ENCODE measurements around the gene MYL1.

The MYL1 gene

GRCh38 chr2:210271300-210271699 lies 43.7 kb downstream of the MYL1 start:
- H3K18ac ChIP-seq (ENCODE audit: low read length), result no peak overlapping the region
- H2BK12ac ChIP-seq (ENCODE audit: low read length), result no peak overlapping the region
- no peak overlapping the region for H4K8ac ChIP-seq (ENCODE audit: low read depth, low read length)

GRCh38 chr2:210269148-210269547 lies 45.8 kb downstream of the MYL1 start:
- H2AFZ ChIP-seq (ENCODE audit: insufficient read depth, low read length, poor library complexity), result no peak overlapping the region
- H4K8ac ChIP-seq (ENCODE audit: low read depth, low read length), result no peak overlapping the region
- H3K79me1 ChIP-seq (ENCODE audit: low read length), result no peaks in the 10 kb centered on the region
- no peak overlapping the region for H2BK12ac ChIP-seq (ENCODE audit: low read length)
- H3K4me2 ChIP-seq (ENCODE audit: low read length), result no peak overlapping the region
- H3K4me1 ChIP-seq (ENCODE audit: control insufficient read depth in 1 of 2, insufficient read depth in 2 of 2, low read length in 2 of 2), result no peaks in the 10 kb centered on the region
- no peak overlapping the region for H3K23ac ChIP-seq (ENCODE audit: low read length)
- H3K4me3 ChIP-seq (ENCODE audit: low read depth, low read length), result no peak overlapping the region
- H3K9ac ChIP-seq (ENCODE audit: low read length), result no peak overlapping the region
- H3K9me3 ChIP-seq (ENCODE audit: insufficient read depth, low read depth, low read length), result no peaks in the 10 kb centered on the region
- no CpG with 5 or more reads among the region's 3 CpGs for WGBS (ENCODE audit: extremely low coverage, insufficient coverage, insufficient read length)
- no peak overlapping the region for H2BK5ac ChIP-seq (ENCODE audit: low read depth, low read length, poor library complexity)
- no peak overlapping the region for H4K91ac ChIP-seq (ENCODE audit: low read depth, low read length)
- H3K18ac ChIP-seq (ENCODE audit: low read length), result no peak overlapping the region
- H3K36me3 ChIP-seq (ENCODE audit: control insufficient read depth in 1 of 2, insufficient read depth in 2 of 2, low read length in 2 of 2), result no peaks in the 10 kb centered on the region
- no peaks in the 10 kb centered on the region for H3K79me2 ChIP-seq (ENCODE audit: control insufficient read depth, insufficient read depth, low read length, poor library complexity)
- DNase-seq, result no peak
- H4K12ac ChIP-seq (ENCODE audit: low read depth, low read length), result no peak overlapping the region
- no peak overlapping the region for H3K27ac ChIP-seq (ENCODE audit: low read depth, low read length)
- no peak overlapping the region for H2BK120ac ChIP-seq (ENCODE audit: insufficient read depth, low read length, poor library complexity)
- H2AK5ac ChIP-seq (ENCODE audit: low read length), result no peak overlapping the region
- H3K4ac ChIP-seq (ENCODE audit: low read depth, low read length), result no peak overlapping the region
- H3K27me3 ChIP-seq (ENCODE audit: insufficient read depth, low read length), result no peaks in the 10 kb centered on the region
- no peak overlapping the region for H3K14ac ChIP-seq (ENCODE audit: low read length)

More at GRCh38 chr2:210271300-210271699, 43.7 kb downstream of the MYL1 start:
- Histone ChIP-seq H3K9me3 (ENCODE audit: insufficient read depth, low read depth, low read length) (no peaks in the 10 kb centered on the region), H2BK5ac (ENCODE audit: low read depth, low read length, poor library complexity) (no peak overlapping the region), H3K9ac (ENCODE audit: low read length) (no peak overlapping the region), H3K4me1 (ENCODE audit: control insufficient read depth in 1 of 2, insufficient read depth in 2 of 2, low read length in 2 of 2) (no peaks in the 10 kb centered on the region), H3K27ac (ENCODE audit: low read depth, low read length) (no peak overlapping the region), H3K4ac (ENCODE audit: low read depth, low read length) (no peak overlapping the region), H3K14ac (ENCODE audit: low read length) (no peak overlapping the region), H2BK120ac (ENCODE audit: insufficient read depth, low read length, poor library complexity) (no peak overlapping the region), H3K79me2 (ENCODE audit: control insufficient read depth, insufficient read depth, low read length, poor library complexity) (no peaks in the 10 kb centered on the region), H3K36me3 (ENCODE audit: control insufficient read depth in 1 of 2, insufficient read depth in 2 of 2, low read length in 2 of 2) (no peaks in the 10 kb centered on the region), H2AK5ac (ENCODE audit: low read length) (no peak overlapping the region), H3K23ac (ENCODE audit: low read length) (no peak overlapping the region), H3K27me3 (ENCODE audit: insufficient read depth, low read length) (no peaks in the 10 kb centered on the region), H4K91ac (ENCODE audit: low read depth, low read length) (no peak overlapping the region), H3K79me1 (ENCODE audit: low read length) (no peaks in the 10 kb centered on the region), H2AFZ (ENCODE audit: insufficient read depth, low read length, poor library complexity) (no peak overlapping the region), H3K4me2 (ENCODE audit: low read length) (no peak overlapping the region), H3K4me3 (ENCODE audit: low read depth, low read length) (no peak overlapping the region), H4K12ac (ENCODE audit: low read depth, low read length) (no peak overlapping the region)
- DNase-seq, result no peak

- Histone ChIP-seq H3K79me2 (ENCODE audit: control insufficient read depth, insufficient read depth, low read length, poor library complexity) (no peaks in the 10 kb centered on the region), H2BK12ac (ENCODE audit: low read length) (no peak overlapping the region), H2AFZ (ENCODE audit: insufficient read depth, low read length, poor library complexity) (no peak overlapping the region), H3K4me1 (ENCODE audit: control insufficient read depth in 1 of 2, insufficient read depth in 2 of 2, low read length in 2 of 2) (no peaks in the 10 kb centered on the region), H3K36me3 (ENCODE audit: control insufficient read depth in 1 of 2, insufficient read depth in 2 of 2, low read length in 2 of 2) (no peaks in the 10 kb centered on the region), H3K23ac (ENCODE audit: low read length) (no peak overlapping the region), H3K4me3 (ENCODE audit: low read depth, low read length) (no peak overlapping the region), H3K14ac (ENCODE audit: low read length) (no peak overlapping the region), H3K27ac (ENCODE audit: low read depth, low read length) (no peak overlapping the region), H4K8ac (ENCODE audit: low read depth, low read length) (no peak overlapping the region), H2BK120ac (ENCODE audit: insufficient read depth, low read length, poor library complexity) (no peak overlapping the region), H3K27me3 (ENCODE audit: insufficient read depth, low read length) (no peaks in the 10 kb centered on the region), H2AK5ac (ENCODE audit: low read length) (no peak overlapping the region), H3K4ac (ENCODE audit: low read depth, low read length) (no peak overlapping the region), H3K9me3 (ENCODE audit: insufficient read depth, low read depth, low read length) (no peaks in the 10 kb centered on the region), H3K18ac (ENCODE audit: low read length) (no peak overlapping the region), H4K91ac (ENCODE audit: low read depth, low read length) (no peak overlapping the region), H3K9ac (ENCODE audit: low read length) (no peak overlapping the region), H3K4me2 (ENCODE audit: low read length) (no peak overlapping the region), H2BK5ac (ENCODE audit: low read depth, low read length, poor library complexity) (no peak overlapping the region), H3K79me1 (ENCODE audit: low read length) (no peaks in the 10 kb centered on the region), H4K12ac (ENCODE audit: low read depth, low read length) (no peak overlapping the region)
- DNase-seq, result no peak
- WGBS (ENCODE audit: extremely low coverage, insufficient coverage, insufficient read length), result no CpG with 5 or more reads among the region's 1 CpG
Observed at GRCh38 chr2:210268281-210268680, 46.7 kb downstream of the MYL1 start.

GRCh38 chr2:210267698-210268097 lies 47.3 kb downstream of the MYL1 start:
- no peak overlapping the region for H2BK120ac ChIP-seq (ENCODE audit: insufficient read depth, low read length, poor library complexity)
- H3K4me3 ChIP-seq (ENCODE audit: low read depth, low read length), result no peak overlapping the region
- no peaks in the 10 kb centered on the region for H3K27me3 ChIP-seq (ENCODE audit: insufficient read depth, low read length)
- no peak overlapping the region for H4K91ac ChIP-seq (ENCODE audit: low read depth, low read length)
- H3K79me1 ChIP-seq (ENCODE audit: low read length), result no peaks in the 10 kb centered on the region
- DNase-seq, result no peak
- H2BK12ac ChIP-seq (ENCODE audit: low read length), result no peak overlapping the region
- H2AFZ ChIP-seq (ENCODE audit: insufficient read depth, low read length, poor library complexity), result no peak overlapping the region
- H3K9me3 ChIP-seq (ENCODE audit: insufficient read depth, low read depth, low read length), result no peaks in the 10 kb centered on the region
- H3K36me3 ChIP-seq (ENCODE audit: control insufficient read depth in 1 of 2, insufficient read depth in 2 of 2, low read length in 2 of 2), result no peaks in the 10 kb centered on the region
- no peak overlapping the region for H2AK5ac ChIP-seq (ENCODE audit: low read length)
- H3K4me1 ChIP-seq (ENCODE audit: control insufficient read depth in 1 of 2, insufficient read depth in 2 of 2, low read length in 2 of 2), result no peaks in the 10 kb centered on the region
- H2BK5ac ChIP-seq (ENCODE audit: low read depth, low read length, poor library complexity), result no peak overlapping the region
- H4K12ac ChIP-seq (ENCODE audit: low read depth, low read length), result no peak overlapping the region
- no peak overlapping the region for H3K27ac ChIP-seq (ENCODE audit: low read depth, low read length)
- H3K4ac ChIP-seq (ENCODE audit: low read depth, low read length), result no peak overlapping the region
- H3K4me2 ChIP-seq (ENCODE audit: low read length), result no peak overlapping the region
- no peak overlapping the region for H4K8ac ChIP-seq (ENCODE audit: low read depth, low read length)
- H3K18ac ChIP-seq (ENCODE audit: low read length), result no peak overlapping the region
- no CpG with 5 or more reads among the region's 1 CpG for WGBS (ENCODE audit: extremely low coverage, insufficient coverage, insufficient read length)
- H3K79me2 ChIP-seq (ENCODE audit: control insufficient read depth, insufficient read depth, low read length, poor library complexity), result no peaks in the 10 kb centered on the region
- H3K9ac ChIP-seq (ENCODE audit: low read length), result no peak overlapping the region
- no peak overlapping the region for H3K23ac ChIP-seq (ENCODE audit: low read length)
- no peak overlapping the region for H3K14ac ChIP-seq (ENCODE audit: low read length)
